HepG2 (cell line): Measurements from ENCODE around the gene DDR1. TPM values are rescaled to one million over a fixed set of nuclear protein-coding genes. Genes with fewer than 3 reads are reported as not detected.
A peak's percentile ranks its signal among the peaks of the same experiment; 100 is the strongest.

Experiments used
- BRF2 ChIP-seq: sonication (generic); formaldehyde crosslinking; IDR thresholded peaks from 2 replicates; pipeline ENCODE4 v1.8.1; 2022; ENCODE audit warnings: mild to moderate bottlenecking, missing genetic modification reagents
- CENPX ChIP-seq: sonication (generic); formaldehyde crosslinking; IDR thresholded peaks from 2 replicates; pipeline ENCODE4 v1.9.0; 2021; ENCODE audit warnings: mild to moderate bottlenecking, missing genetic modification reagents, moderate library complexity
- MXI1 ChIP-seq: IDR thresholded peaks from 3 replicates; pipeline ENCODE4 v1.6.1; 2012; ENCODE audit warnings: low read depth, low read length, inconsistent platforms, borderline replicate concordance
- NCOA2 ChIP-seq: sonication (generic); formaldehyde crosslinking; IDR thresholded peaks from 2 replicates; pipeline ENCODE4 v1.8.0; 2022; ENCODE audit warnings: inconsistent platforms
- PBX2 ChIP-seq: IDR thresholded peaks from 2 replicates; pipeline ENCODE4 v1.6.1; 2016; ENCODE audit warnings: control low read depth
- PHF21A ChIP-seq: sonication (generic); formaldehyde crosslinking; IDR thresholded peaks from 2 replicates; pipeline ENCODE4 v1.5.0; 2020; ENCODE audit warnings: mild to moderate bottlenecking, missing genetic modification reagents
- RCOR2 ChIP-seq: IDR thresholded peaks from 2 replicates; pipeline ENCODE4 v1.6.1; 2016; ENCODE audit warnings: missing biosample characterization, missing genetic modification reagents
- STAG1 ChIP-seq: sonication (generic); formaldehyde crosslinking; IDR thresholded peaks from 2 replicates; pipeline ENCODE4 v1.4.0; 2020; ENCODE audit warnings: missing genetic modification reagents
- ZBTB43 ChIP-seq: sonication (generic); formaldehyde crosslinking; conservative IDR thresholded peaks from 2 replicates; pipeline ENCODE4 v1.4.0; 2020; ENCODE audit warnings: missing genetic modification reagents
- ZBTB8A ChIP-seq: sonication (generic); formaldehyde crosslinking; IDR thresholded peaks from 2 replicates; pipeline ENCODE4 v1.4.0; 2020; ENCODE audit warnings: mild to moderate bottlenecking, low read depth, missing genetic modification reagents, borderline replicate concordance
- ZFX ChIP-seq: sonication (generic); formaldehyde crosslinking; IDR thresholded peaks from 2 replicates; pipeline ENCODE4 v1.4.0; 2020; ENCODE audit warnings: mild to moderate bottlenecking, low read depth, missing genetic modification reagents, moderate library complexity
- ZNF407 ChIP-seq: sonication (generic); formaldehyde crosslinking; IDR thresholded peaks from one replicate; pipeline ENCODE4 v1.5.1; 2020; ENCODE audit warnings: mild to moderate bottlenecking, missing genetic modification reagents; ENCODE audit errors: not compliant biosample characterization
- ZNF747 ChIP-seq: sonication (generic); formaldehyde crosslinking; IDR thresholded peaks from 2 replicates; pipeline ENCODE4 v1.8.1; 2023; ENCODE audit warnings: missing genetic modification reagents, mild to moderate bottlenecking, borderline replicate concordance
- ZSCAN5A ChIP-seq: sonication (generic); formaldehyde crosslinking; IDR thresholded peaks from 2 replicates; pipeline ENCODE4 v1.8.0; 2022; ENCODE audit warnings: mild to moderate bottlenecking, missing genetic modification reagents, borderline replicate concordance
- polyA plus RNA-seq, 8 experiments: library from polyadenylated mRNA; depleted of rRNA in 3 of 8; stranded (reverse) in 7 of 8; unstranded in 1 of 8; fragments of >200 nt; fragmentation: Illumina TruSeq in 4 of 8; extraction: Trizol in 4 of 8; gene quantifications; 2 replicates each; pipeline versions ENCODE4 v1.2.1 to v1.2.3, GENCODE V29; 2011 to 2016; ENCODE audit warnings: low read depth in 4 of 8, missing spikeins in 1 of 8, mixed read lengths in 1 of 8; ENCODE audit not compliant: insufficient read depth in 1 of 8
- total RNA-seq, 5 experiments: library from RNA; depleted of rRNA; stranded (reverse); fragments of >200 nt; fragmentation: Illumina TruSeq; extraction: Trizol; gene quantifications; 2 replicates each; pipeline ENCODE4 v1.2.3, GENCODE V29; 2016; ENCODE audit warnings: low read depth in 1 of 5

DDR1 gene
- total and polyA plus RNA-seq, 2 of the 13 experiments (the other 11 are each of a cell fraction or from before 2014, with no cell fraction given) = 16.7 to 20.2 TPM

- TF ChIP-seq ZBTB43 (CRISPR knock-in tag) (no peak; the same call in 1 of the 2 replicates), NCOA2 (CRISPR knock-in tag) (peak; percentile 31; the same call in 1 of the 2 replicates), ZFX (CRISPR knock-in tag) (peak; percentile 58; the same call in 1 of the 2 replicates), ZBTB8A (no peak), ZNF407 (CRISPR knock-in tag) (no peak), STAG1 (CRISPR knock-in tag) (no peak), CENPX (no peak), PBX2 (CRISPR knock-in tag) (peak; percentile 39; the same call in 1 of the 2 replicates), RCOR2 (CRISPR knock-in tag) (peak; percentile 92), PHF21A (peak; percentile 90), ZNF747 (CRISPR knock-in tag) (peak; percentile 94; the same call in 1 of the 2 replicates), ZSCAN5A (CRISPR knock-in tag) (0 out of 2 replicates have a peak, but pooled peaks have one; percentile 90), BRF2 (peak; percentile 84; the same call in 1 of the 2 replicates), MXI1 (peak; percentile 84; the same call in 1 of the 3 replicates)
Measured at GRCh38 chr6:30907758-30908591, 23.7 kb downstream of the DDR1 start, which contains the start of gene GTF2H4 (continued).
